ENCODE data around the gene B3GNT3.
A peak's percentile ranks its signal among the peaks of the same experiment; 100 is the strongest.
"Not testable (repeated sequence)": the region's sequence is repeated elsewhere in the genome, so short reads cannot be mapped to it uniquely, and the experiment has no call there.

B3GNT3 gene

GRCh38 chr19:17770613-17771012, 24.3 kb upstream of the B3GNT3 start:
- DNase-seq: no peak

- no peak for DNase-seq
Observed at GRCh38 chr19:17772172-17772571, 22.8 kb upstream of the B3GNT3 start.

- DNase-seq: no peak
Observed at GRCh38 chr19:17775245-17775927, 19.6 kb upstream of the B3GNT3 start.

GRCh38 chr19:17775991-17776803, 18.7 kb upstream of the B3GNT3 start:
- no peak for DNase-seq

- DNase-seq: not testable (repeated sequence)
Observed at GRCh38 chr19:17777840-17778239, 17.1 kb upstream of the B3GNT3 start.

- peak; percentile 23 for DNase-seq
Observed at GRCh38 chr19:17778251-17778967, 16.5 kb upstream of the B3GNT3 start.

- no peak for DNase-seq
Observed at GRCh38 chr19:17778968-17779929, 15.7 kb upstream of the B3GNT3 start.

DNA sequence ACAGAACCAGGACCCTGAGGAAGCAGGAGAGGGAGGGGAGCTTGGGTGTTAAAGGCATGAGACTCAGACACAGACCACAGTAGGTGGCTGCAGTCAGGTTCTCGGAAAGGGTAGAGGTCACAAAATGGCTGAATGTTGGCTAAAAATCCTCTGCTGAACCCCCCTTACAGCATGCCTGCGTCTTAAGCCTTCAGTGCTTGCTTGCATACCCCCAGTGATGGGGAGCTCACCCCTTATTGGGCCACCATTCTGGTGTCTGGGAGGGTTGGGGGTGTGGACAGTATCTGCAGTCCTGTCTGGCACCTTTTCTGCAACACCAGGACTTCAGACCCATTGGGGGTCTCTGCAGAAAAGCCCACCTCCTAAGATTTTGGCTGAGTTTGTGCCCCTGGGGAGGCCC, 14.2 kb upstream of the B3GNT3 start:
- DNase-seq: no peak

DNA sequence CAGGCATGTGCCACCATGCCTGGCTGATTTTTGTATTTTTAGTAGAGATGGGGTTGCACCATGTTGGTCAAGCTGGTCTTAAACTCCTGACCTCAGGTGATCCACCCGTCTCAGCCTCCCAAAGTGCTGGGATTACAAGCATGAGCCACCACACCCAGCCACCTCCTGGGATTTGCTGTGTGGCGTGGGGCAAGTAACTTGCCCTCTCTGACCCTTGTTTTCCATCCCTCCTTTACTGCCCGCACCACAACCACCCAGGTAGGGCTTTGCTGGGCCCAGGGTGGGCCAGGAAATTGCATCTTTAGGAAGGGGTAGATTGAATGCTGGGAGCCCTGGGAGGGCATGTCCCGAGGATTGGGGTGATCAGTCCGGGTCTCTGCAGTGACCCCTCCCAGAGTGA, 11.2 kb upstream of the B3GNT3 start:
- not testable (repeated sequence) for DNase-seq

- no peak for DNase-seq
Observed at GRCh38 chr19:17784201-17785008, 10.5 kb upstream of the B3GNT3 start.

- DNase-seq: no peak
Observed at GRCh38 chr19:17787274-17787913, 7.5 kb upstream of the B3GNT3 start.

DNA sequence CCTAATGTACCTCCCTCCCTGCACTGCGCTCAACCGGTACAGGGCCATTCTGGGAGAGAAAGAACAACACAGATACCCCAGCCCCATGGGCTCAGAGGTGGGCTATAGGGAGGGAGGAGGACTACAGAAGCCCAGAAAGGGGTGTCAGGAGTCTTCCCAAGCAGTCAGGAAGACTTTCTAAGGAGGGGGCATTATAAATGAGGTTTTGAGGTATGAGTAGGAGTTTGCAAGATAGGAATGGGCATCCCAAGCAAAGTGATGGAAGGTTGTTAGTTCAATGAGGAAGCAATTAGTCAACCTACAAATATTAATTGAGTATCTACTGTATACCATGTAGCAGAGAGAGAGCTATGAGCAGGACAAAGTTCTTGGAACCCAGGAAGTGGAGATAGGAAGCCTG, 6.3 kb upstream of the B3GNT3 start:
- no peak for DNase-seq

- DNase-seq: no peak
Observed at GRCh38 chr19:17790059-17790780, 4.7 kb upstream of the B3GNT3 start.

DNA sequence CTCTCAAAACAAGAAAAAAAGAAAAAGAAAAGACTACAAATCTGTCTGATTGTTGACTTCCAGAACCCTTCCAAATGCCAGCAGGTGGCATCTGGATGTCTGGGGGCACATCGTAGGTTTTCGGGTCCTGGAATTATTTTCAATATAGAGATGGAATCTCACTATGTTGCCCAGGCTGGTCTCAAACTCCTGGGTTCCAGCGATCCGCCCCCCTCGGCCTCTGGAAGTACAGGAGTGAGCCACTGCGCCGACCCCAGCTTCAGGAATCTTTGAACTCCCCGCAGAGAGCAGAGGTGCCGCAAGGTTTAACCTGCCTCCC, 567 bp upstream of the B3GNT3 start:
- no peak for DNase-seq

DNA sequence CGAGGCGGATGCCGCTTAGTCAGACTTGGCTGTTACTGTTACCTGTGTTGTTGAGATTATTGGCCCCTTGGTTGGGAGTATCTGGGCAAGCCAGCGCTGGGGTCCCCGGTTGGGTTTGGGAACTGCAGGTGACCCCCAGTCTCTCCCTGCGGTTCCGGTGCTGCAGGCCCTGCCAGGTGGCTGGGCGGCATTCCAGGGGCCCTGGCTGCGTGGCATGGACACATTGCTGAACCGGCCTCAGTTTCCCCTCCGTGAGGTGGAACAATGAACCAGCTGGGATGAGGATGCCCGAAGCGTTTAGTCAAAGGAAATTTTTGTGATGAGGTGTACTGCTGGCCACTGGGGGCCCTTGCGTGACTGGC, 538 bp downstream of the B3GNT3 start:
- no peak for DNase-seq

DNA sequence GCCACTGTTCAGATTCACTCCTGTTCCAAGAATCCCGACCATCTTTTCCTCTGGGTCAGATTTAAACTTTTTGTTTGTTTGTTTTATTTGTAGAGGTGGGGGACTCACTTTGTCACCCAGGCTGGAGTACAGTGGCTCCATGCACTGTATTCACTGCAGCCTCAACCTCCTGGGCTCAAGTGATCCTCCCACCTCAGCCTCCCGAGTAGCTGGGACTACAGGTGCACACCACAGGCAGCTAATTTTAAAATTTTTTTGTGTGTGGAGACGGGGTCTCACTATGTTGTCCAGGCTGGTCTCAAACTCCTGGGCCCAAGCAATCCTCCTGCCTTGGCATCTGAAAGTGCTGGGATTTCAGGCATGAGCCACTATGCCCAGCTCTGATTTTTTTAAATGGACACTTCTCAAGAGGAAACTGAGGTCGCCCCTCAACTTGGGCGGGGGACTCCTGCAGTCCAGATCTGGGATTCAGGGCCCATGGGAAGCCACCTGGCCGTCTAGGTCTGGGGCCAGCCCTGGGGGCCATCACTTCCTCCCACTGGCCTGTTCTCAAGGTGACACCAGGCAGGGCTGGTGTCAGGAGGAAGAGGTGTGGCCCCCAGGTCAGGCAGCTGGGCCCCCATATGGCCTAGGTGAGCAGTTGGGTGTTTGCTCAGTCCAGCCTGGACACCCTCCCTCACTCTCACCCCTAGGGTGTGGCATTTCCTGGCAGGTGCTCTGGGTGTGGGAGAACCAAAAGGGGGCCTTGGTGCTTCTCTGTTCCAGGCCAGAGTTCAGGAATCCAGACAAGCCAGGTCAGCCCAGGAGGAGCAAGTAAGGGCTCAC, 1.3 kb downstream of the B3GNT3 start:
- DNase-seq: no peak

DNA sequence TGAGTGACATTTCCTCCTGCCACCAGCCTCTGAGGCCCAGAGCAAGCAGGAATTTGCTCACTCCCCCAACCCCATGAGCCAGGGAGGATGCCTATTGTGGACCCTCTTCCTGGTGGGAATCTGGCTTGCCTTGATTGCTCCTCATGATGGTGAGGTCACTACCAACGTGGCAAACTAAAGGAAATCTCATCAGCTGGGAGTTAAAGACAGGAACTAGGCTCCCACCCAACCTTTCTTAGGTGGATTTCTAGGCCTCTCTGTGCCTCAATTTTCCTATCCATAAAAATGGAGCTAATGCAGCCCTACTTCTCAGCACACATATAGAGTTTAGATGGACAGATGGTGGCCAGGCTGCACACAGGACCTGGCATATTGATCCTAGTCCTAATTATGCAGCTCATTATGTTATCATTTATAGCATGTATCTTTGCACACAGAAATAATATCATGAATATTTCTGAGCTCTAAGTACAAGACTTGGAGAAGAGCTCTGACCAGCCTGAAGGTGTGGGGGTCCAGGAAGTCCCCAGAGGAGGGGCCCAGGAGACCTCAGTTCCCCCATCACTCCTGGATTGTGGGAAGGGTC, 2.0 kb downstream of the B3GNT3 start:
- DNase-seq: no peak

GRCh38 chr19:17797424-17798201, 2.7 kb downstream of the B3GNT3 start:
- no peak for DNase-seq

DNA sequence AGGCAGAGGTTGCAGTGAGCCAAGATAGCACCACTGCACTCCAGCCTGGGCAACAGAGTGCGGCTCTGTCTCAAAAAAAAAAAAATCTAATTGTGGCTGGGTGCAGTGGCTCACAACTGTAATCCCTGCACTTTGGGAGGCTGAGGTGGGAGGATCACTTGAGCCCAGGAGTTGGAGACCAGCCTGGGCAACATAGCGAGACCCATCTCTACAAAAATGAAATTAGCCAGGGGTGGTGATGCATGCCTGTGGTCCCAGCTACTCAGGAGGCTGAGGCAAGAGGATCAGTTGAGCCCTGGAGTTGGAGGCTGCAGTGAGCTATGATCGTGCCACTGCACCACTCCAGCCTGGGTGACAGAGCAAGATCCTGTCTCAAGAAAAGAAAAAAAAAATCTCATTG, 3.7 kb downstream of the B3GNT3 start:
- DNase-seq: not testable (repeated sequence)

Data from SHP77 treated with DMSO at 0.1 percent for 48 hours (cell line).